HG03520 (cell line): ENCODE measurements around the gene PLEK2.
"Not testable (repeated sequence)": the region's sequence is repeated elsewhere in the genome, so short reads cannot be mapped to it uniquely, and the experiment has no call there.

Experiments used
- ATAC-seq: cut with Tn5 transposase; IDR thresholded peaks from one replicate; pipeline ENCODE4 v1.9.1; 2021; ENCODE audit warnings: mild to moderate bottlenecking, moderate library complexity; ENCODE audit not compliant: unreplicated experiment

The PLEK2 gene, protein sequence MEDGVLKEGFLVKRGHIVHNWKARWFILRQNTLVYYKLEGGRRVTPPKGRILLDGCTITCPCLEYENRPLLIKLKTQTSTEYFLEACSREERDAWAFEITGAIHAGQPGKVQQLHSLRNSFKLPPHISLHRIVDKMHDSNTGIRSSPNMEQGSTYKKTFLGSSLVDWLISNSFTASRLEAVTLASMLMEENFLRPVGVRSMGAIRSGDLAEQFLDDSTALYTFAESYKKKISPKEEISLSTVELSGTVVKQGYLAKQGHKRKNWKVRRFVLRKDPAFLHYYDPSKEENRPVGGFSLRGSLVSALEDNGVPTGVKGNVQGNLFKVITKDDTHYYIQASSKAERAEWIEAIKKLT

DNA sequence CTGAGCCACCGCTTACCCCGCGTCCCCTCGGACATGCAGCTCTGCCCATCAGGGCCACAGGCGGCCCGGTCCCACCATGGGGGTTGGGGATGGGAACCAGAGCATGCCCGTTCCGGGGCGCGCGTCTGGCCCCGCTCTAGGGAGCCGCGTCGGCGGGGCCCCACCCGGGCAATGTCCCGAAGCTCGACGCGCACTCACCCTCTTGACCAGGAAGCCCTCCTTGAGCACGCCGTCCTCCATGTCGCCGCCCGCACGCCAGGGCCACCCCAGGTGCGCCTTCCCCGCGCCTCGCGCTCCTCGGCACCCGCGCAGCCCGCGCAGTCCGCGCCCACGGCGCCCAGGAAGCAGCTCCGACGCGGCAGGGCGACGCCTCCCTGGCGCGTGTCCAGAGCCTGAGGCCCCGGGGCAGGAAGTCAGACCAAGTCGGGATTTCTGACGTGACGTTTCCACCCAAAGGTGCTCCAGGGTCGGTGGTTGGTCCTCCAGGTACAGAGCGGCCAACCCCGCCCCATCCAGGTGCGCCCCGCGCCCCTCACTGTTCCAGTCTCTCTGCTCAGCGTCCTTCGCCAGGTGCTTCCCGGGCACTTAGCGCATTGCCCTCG, at the start of gene PLEK2:
TSS of gene PLEK2 (minus strand) at position 346 of the 602 bp plus-strand sequence. CDS start at position 240, 106 bp downstream.
- no peak for ATAC-seq

DNA sequence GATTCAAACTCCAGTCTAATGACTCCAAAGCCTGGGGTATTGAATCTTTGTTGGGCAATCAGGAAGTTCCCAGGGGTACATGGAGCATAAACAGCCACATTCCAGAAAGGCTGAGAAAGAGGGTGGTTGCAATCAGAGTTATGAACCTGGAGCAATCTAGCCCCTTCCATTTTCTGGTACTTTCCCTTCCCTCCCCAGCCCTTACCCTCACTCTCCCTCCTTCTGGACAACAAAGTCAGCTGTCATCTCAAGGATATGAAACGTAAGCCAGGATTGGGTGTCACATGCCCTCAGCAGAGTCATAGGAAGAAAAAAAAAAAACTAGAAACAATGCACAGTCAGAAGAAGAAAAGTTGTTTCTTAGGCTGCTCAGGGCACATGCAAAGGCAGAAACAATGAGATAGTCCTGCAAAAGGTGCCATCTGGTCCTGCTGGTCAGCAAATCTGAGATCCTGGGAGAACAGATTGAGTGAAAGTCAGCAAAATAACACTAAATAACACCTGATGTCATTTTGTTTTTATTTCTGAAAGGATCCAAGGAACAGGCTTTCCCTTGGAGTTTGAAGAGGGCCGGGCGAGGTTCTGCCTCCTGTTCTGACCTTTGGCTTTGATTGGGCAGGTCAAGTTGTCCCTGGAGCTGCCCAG, 49.5 kb upstream of the PLEK2 start:
- no peak for ATAC-seq

DNA sequence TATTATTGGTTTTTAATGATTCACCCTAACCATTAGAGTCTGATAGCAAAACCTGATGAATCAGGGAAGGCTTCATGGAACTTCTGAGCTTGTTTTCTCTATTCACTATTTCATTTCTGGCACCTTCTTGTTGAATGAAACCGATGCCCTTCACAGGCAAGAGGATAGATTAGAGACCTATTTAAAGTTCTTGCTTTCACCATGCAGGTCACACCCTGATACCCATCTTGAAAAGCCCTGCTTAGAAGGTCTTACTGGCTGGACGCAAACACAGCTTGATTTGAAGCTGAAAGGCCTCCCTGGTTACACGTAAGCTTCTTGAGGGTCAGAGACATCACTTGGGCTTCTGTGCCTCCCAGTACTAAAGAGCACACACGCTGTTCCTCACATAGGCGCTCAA, 47.4 kb upstream of the PLEK2 start:
- ATAC-seq, result no peak

DNA sequence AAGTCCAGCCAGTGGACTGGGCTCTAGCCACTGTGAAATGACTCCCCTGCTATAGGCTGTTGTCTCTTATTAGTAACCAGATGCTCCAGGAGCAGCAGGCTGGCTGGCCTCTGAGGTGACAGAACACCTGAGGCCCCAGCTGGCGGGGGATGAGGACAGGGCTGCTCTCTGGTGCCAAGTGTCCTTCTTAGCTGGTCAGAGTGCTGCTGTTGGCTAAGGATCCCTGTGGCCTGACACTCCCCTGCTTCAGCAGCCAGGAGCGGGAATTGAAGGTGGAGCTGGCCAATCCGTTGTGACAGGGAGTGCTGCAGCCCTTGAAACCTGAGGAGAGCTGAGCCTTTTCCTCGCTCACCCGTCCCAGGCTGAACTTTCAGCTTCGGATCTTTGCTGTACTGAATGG, 45.8 kb upstream of the PLEK2 start:
- ATAC-seq, result no peak

DNA sequence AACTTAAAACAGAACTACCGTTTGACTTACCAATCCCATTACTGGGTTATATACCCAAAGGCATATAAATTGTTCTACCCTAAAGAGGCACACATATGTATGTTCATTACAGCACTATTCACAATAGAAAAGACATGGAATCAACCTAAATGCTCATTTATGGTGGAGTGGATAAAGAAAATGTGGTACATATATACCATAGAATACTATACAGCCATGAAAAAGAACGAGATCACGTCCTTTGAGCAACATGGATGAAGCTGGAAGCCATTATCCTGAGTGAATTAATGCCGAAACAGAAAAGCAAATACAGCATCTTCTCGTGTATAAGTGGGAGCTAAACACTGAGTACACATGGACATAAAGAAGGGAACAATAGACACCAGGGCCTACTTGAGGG, 44.8 kb upstream of the PLEK2 start:
- ATAC-seq, result no peak

DNA sequence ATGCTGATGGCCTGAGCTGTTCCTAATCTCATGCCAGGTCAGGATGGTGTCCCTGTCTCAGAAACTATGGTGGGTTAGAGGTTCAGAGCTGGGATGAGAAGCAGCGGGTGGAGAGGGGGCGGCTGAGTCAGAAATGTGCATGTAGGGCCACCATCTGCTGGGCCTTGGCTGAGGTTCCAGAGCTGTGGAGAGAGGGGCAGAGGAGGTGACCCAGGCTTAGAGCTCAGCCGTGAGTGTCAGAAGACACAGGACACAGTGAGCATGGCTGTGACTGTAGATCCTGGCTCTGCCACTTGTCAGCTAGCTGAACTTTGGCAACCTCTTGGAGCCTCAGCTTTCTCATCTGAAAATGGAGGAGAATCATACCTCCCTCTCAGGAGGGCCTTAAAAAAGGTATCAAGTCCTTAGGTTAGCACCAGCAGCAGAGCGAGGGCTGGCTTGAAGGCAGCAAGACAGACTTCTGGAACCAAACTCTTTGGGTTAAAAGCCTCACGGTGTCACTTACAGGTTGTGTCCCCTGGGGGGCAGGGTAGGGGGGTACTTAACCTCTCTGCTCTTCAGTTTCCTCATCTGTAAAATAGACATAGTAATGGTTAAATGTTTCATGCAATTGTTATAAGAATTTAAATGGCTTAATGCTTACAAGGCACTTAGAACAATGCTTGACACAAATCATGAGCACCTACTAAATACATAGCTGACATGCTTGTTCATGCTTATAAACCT, 41.8 kb upstream of the PLEK2 start:
- ATAC-seq, result no peak

DNA sequence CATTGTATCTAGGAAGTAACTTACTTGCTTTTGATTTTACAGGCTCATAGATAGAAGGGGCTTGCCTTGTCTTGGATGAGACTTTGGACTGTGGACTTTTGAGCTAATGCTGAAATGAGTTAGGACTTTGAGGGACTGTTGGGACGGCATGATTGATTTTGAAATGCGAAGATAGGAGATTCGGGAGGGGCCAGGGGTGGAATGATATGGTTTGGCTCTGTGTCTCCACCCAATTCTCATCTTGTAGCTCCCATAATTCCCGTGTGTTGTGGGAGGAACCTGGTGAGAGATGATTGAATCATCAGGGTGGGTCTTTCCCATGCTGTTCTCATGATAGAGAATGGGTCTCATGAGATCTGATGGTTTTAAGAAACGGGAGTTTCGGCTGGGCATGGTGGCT, 39.7 kb upstream of the PLEK2 start:
- not testable (repeated sequence) for ATAC-seq

DNA sequence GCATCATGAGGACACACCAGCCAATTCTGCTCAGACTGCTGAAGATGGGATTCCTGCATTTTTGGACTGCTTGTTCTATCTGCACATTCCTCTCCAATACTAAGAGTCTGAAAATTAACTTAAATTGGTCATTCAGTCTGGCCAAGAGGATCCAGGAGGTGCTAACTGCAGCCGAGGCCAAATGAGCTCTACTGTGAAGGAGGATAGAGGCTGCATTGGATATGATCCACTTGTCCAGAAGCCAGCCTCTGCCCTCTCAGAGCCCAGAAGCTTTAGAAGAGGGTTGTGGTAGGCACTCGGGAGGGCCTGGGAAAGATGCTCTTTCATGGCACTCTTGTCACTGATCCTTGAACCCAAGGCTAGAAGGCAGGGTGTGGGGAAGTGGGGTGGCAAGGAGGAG, 37.1 kb upstream of the PLEK2 start:
- ATAC-seq, result no peak

DNA sequence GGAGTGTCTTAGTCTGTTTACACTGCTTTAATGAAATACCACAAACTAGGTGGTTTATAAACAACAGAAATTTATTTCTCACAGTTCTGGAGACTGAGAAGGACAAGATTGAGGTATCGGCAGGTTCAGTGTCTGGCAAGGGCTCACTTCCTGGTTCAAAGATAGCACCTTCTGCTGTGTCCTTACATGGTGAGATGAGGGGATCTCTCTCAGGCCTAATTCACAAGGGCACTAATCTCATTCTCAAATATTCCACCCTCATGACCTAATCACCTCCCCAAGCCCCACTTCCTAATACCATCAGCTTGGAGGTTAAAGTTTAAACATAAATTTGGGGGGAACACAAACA, 35.0 kb upstream of the PLEK2 start:
- no peak for ATAC-seq

DNA sequence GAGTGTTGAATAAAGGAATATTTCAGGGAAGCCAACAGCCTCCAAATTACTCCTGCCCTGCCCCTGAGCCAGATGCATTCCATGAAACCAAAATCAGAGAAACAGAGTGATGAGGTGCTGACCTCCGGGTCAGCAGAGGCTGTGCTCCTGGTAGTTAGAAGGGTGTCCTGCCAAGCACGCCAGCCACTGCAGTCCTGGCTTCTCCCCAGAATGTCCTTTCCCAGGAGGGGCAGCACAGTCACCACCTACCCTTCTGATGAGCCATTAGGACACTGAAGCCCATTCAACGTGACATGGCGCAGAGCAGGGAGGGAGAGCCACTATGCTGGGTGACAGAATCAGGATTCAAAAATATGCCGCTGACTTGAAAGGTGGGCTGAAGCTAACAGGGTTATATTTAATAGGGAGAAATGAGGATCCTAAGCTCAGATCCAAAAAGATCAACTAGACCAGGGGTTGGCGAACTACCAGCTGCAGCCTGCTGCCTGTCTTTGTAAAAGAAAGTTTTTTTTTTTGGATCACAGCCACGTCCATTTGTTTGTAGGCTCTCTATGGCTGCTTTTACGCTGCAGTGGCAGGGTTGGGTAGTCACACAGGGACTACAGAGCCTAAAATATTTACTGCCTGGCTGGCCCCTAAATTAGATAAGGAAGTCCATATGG, 34.5 kb upstream of the PLEK2 start:
- no peak for ATAC-seq

DNA sequence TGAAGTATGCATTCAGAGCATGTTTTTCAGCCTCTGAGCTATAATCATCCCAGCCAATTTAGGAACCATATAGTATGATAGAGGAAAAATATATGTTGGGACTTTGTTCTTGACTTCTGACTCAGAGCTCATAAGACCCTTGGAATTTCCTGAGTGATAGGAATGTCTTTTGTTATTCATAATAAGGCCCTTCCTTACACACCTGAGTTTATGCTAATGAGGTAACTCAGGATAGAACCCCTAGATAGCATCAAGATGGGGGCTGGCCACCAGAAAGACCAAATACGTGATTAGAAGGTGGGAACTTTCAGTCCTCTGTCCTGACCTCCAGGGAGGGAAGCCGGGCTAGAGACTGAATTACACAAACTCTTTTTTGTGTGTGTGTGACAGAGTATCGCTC, 32.4 kb upstream of the PLEK2 start:
- no peak for ATAC-seq

DNA sequence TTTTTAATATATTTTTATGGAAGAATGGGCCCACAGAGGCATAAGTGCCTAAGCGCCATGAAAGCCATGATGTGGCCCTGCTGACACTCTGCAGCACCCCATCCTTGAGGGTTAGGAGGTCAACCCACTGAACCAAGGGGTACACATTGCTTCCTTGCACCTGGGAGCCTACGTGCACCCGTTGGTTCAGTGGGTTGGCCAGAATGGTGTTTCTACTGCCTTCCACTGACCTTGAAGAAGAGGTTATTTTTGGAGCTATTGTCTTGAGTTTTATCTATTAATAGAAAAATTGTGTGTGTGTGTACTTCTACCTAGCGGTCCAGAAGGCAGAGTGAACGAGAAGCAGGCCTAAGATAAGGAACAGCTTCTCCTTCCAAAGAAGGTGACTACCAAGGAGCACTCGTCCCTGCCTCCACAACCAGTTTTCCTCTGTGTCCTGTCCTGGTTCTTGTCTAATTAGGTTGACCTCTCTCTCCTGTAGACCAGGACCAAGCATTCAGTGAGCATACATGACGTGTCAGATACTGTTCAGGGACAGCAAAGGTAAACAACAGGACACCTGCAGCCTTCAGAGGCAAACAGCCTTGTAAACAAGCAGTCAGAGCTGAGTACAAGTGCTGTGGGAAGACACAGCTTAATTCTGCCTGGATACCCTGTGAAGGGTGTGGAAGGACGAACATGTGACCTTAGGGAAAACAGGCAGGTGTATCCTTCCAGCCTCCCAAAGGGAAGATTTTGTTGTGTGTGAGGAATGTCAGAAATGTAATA, 30.4 kb upstream of the PLEK2 start:
- no peak for ATAC-seq

DNA sequence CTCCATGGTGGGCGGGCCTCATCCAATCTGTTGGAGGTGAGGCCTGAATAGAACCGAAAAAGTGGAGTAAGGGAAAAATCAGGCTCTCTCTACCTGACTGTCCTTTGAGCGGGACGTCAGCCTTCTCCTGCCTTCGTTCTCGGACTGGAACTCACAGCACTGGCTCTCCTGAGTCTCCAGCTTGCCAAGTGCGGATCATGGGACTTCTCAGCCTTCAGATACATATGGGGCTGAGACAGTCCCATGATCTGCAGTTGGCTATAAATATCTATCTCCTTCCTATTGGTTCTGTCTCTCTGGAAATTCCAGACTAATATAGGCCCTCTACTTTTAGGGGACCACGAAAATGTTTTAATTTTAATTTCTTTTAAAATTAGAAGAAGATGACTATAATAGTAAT, 29.7 kb upstream of the PLEK2 start:
- ATAC-seq, result no peak

DNA sequence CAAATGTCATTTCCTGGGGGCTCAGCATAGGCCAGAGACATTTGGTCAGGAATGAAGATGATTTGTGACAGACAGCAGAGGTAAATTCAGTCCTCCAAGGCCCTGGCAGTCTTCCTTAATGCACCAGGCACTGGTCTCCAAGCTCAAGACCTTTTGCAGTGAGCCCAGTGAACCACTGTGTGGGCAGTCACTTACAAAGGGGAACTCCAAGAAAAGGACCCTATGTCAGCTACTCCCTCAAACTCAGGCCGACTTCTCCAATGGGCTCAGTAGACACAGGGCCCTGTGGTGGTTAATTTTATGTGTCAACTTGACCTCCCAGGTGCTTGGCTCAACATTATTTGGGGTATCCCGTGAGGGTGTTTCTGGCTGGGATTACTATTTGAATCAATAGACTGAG, 29.3 kb upstream of the PLEK2 start:
- no peak for ATAC-seq

DNA sequence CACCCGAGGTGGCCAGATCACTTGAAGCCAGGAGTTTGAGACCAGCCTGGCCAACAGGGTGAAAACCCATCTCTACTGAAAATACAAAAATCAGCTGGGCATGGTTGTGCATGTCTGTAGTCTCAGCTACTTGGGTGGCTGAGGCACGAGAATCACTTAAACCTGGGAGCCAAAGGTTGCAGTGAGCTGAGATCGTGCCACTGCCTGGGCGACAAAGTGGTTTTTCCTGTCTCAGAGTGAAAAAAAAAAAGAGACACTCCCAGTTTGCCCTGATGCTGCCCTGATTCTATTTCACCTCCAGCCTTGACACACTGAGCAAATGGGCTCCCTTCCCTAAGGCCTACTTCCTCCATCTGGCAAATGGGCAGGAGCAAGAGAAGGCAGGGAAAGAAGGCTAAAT, 28.5 kb upstream of the PLEK2 start:
- ATAC-seq, result no peak

DNA sequence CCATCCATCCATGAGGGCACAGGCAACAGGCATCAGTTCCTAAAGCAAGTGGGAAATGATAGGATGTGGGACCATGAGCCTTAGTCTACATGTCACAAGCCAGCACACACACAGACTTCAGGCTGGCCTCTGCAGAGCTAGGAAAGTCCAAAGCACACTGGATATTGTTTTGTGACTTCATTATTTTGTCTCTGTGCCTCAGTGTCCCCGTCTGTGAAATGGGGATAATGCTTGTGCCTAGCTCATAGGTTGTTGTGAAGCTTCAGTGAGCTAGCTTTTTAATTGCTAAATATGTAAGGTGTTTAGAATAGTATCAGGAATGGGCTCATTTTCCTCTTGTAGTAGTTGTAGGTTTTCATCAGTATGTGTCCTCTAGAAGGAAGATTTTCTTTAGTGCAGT, 27.0 kb upstream of the PLEK2 start:
- ATAC-seq, result no peak

DNA sequence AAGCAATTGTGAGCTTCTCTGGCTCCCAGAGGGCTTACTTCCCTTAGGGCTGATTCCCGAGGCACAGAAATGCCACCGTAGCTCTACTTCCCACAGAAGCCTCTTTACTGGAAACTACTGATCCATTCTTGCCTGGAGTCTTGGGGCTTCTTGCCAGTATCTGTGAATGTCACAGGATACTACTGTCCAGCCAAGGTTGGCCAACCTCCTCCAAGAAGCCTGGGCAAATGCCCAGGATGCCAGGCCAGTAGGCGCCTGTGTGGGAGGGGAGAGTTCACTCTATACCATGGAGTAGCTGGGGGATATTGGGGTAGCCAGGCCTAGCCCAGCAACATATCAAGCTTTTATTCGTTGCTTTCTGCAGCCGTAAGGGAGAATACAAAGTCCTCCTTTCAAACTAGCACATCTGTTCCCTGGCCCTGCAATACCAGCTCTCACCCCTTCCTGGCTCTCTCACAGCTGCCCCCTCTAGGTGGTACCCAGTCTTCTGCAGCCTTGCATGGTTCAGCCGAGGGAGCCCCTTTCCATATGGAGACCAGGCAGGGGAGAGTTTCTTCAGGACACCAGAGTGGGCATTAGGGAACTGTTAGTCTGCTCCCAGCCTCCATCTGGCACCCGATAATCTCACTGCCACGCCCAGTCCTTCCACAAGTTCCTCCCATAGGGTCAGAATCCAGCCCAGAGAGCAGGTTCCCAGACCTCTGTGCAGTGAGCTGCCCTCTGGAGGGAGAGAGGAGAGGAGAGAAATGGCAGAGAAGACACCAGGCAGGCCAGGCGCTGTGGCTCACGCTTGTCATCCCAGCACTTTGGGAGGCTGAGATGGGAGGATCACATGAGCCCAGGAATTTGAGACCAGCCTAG, 24.3 kb upstream of the PLEK2 start:
- ATAC-seq, result no peak

DNA sequence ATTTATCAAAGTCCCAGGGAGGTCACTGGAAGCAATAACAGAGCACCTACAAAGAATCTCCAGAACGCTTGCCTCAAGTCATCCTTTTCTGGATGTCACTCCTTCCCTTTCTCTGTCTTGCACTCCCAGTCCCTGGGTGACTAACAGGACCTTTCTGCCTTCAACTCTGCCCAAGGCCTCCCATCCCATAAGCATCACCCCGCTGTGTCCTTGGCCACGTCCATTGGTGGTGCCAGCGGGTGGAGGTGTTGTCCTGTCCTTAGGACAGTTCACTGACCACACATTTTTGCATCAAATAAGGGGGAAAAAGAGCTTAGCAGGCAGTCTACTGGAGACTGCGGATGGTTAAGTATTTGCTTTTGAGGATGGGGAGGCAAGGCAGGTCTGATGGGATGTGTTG, 23.6 kb upstream of the PLEK2 start:
- ATAC-seq, result no peak

DNA sequence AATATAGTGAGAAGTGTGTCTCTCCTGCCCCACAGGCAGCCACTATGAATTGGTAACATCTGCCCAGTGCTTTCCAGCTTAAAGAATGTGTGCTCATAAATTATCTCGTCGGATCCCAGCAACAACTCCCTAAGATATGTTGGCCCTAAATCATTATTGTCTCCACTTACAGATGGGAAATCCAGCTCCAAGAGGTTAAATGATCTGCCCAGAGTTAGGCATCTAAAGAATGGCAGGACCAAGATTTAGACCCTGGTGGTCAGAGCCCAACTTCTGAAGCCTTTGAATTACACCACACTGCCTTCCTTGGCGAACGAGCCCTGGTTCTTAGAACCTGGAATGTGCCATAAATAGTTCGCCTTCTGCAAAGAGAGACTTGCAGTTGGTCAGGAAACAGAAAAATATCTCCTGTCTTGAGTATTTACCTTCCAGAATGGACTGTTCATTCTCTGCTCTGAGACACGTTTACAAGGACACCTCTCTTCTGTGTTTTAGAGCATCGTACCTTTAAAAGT, 20.1 kb upstream of the PLEK2 start:
- ATAC-seq, result no peak
